Measurements from ENCODE around the gene SATB2. TPM values are rescaled to one million over a fixed set of nuclear protein-coding genes. Genes with fewer than 3 reads are reported as not detected.

SATB2 gene
- total RNA-seq, 1 donor from 2014 or later, result 10.1 TPM

- Mint-ChIP-seq H3K27me3 (ENCODE audit: low read depth) (no peaks in the 10 kb centered on the region), H3K27ac (ENCODE audit: unreplicated experiment) (no peak overlapping the region), H3K4me1 (no peaks in the 10 kb centered on the region), H3K4me3 (no peak overlapping the region), H3K9me3 (no peaks in the 10 kb centered on the region), H3K36me3 (ENCODE audit: low read depth) (no peaks in the 10 kb centered on the region)
- TF ChIP-seq, protein P1, sequence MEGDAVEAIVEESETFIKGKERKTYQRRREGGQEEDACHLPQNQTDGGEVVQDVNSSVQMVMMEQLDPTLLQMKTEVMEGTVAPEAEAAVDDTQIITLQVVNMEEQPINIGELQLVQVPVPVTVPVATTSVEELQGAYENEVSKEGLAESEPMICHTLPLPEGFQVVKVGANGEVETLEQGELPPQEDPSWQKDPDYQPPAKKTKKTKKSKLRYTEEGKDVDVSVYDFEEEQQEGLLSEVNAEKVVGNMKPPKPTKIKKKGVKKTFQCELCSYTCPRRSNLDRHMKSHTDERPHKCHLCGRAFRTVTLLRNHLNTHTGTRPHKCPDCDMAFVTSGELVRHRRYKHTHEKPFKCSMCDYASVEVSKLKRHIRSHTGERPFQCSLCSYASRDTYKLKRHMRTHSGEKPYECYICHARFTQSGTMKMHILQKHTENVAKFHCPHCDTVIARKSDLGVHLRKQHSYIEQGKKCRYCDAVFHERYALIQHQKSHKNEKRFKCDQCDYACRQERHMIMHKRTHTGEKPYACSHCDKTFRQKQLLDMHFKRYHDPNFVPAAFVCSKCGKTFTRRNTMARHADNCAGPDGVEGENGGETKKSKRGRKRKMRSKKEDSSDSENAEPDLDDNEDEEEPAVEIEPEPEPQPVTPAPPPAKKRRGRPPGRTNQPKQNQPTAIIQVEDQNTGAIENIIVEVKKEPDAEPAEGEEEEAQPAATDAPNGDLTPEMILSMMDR (conservative IDR thresholded peaks at IDR 0.05), result no peak
- no peak for DNase-seq (ENCODE audit: low read depth, low spot score)
Measured at GRCh38 chr2:199356412-199356811, 101.3 kb downstream of the SATB2 start.

- peaks cover 5% of the 10 kb centered on the region for H3K36me3 Mint-ChIP-seq (ENCODE audit: low read depth)
- no peak overlapping the region for H3K4me3 Mint-ChIP-seq
- no peak for DNase-seq (ENCODE audit: low read depth, low spot score)
- H3K4me1 Mint-ChIP-seq, result no peaks in the 10 kb centered on the region
- H3K27me3 Mint-ChIP-seq (ENCODE audit: low read depth), result no peaks in the 10 kb centered on the region
- TF ChIP-seq, protein P1 (conservative IDR thresholded peaks at IDR 0.05), result no peak
- no peaks in the 10 kb centered on the region for H3K9me3 Mint-ChIP-seq
- no peak overlapping the region for H3K27ac Mint-ChIP-seq (ENCODE audit: unreplicated experiment)
Measured at GRCh38 chr2:199348871-199349270, 108.9 kb downstream of the SATB2 start.

DNA sequence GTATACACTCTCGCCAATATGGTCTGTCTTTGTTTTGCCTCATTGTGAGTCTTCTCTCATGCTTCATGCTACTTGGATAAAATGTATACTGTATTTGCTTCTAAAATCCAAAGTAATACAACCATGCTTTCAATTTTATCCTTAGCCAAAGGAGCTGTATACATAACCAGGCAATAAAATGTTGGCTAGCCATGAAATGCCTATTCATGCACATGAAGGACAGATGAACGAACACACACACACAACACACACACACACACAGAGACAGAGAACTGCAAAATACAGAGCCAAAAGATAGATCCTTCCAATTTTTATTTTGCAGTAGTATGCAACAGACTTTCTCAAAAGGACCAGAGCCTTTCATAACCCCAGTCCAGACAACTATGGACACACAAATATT, 113.7 kb downstream of the SATB2 start:
- Mint-ChIP-seq H3K4me1 (no peaks in the 10 kb centered on the region), H3K27ac (ENCODE audit: unreplicated experiment) (no peak overlapping the region), H3K9me3 (no peaks in the 10 kb centered on the region), H3K4me3 (no peak overlapping the region), H3K36me3 (ENCODE audit: low read depth) (peaks cover 5% of the 10 kb centered on the region), H3K27me3 (ENCODE audit: low read depth) (no peaks in the 10 kb centered on the region)
- no peak for DNase-seq (ENCODE audit: low read depth, low spot score)
- TF ChIP-seq, protein P1 (conservative IDR thresholded peaks at IDR 0.05), result no peak

- H3K4me3 Mint-ChIP-seq, result no peak overlapping the region
- TF ChIP-seq, protein P1 (conservative IDR thresholded peaks at IDR 0.05), result no peak
- no peaks in the 10 kb centered on the region for H3K4me1 Mint-ChIP-seq
- H3K9me3 Mint-ChIP-seq, result no peaks in the 10 kb centered on the region
- H3K27ac Mint-ChIP-seq (ENCODE audit: unreplicated experiment), result no peak overlapping the region
- H3K36me3 Mint-ChIP-seq (ENCODE audit: low read depth), result peaks cover under 1% of the 10 kb centered on the region
- H3K27me3 Mint-ChIP-seq (ENCODE audit: low read depth), result no peaks in the 10 kb centered on the region
- no peak for DNase-seq (ENCODE audit: low read depth, low spot score)
Measured at GRCh38 chr2:199342334-199342733, 115.4 kb downstream of the SATB2 start.

DNA sequence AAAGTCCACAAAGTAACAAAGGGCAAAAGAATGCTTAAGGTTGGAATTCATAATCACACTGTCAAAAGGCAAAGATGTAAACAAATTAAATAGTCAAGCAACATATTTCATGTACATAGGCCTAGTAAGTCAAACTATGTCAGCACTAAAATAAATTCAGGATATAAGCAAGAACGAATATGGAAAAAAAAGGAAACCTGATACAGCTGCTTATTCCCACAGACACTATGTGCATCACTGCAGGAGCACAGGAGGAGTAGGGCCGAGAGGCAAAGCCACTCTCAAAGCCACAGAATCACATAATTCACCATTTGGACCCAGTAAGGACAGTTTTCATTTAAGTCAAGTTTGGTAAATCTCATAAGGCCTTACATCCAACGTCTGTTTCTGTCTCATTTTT, 116.6 kb downstream of the SATB2 start:
- H3K4me1 Mint-ChIP-seq, result no peaks in the 10 kb centered on the region
- H3K27ac Mint-ChIP-seq (ENCODE audit: unreplicated experiment), result no peak overlapping the region
- DNase-seq (ENCODE audit: low read depth, low spot score), result no peak
- no peaks in the 10 kb centered on the region for H3K27me3 Mint-ChIP-seq (ENCODE audit: low read depth)
- no peak overlapping the region for H3K4me3 Mint-ChIP-seq
- no peaks in the 10 kb centered on the region for H3K9me3 Mint-ChIP-seq
- TF ChIP-seq, protein P1 (conservative IDR thresholded peaks at IDR 0.05), result no peak
- no peaks in the 10 kb centered on the region for H3K36me3 Mint-ChIP-seq (ENCODE audit: low read depth)
